ENCODE measurements around the gene ACTA2. TPM values are rescaled to one million over a fixed set of nuclear protein-coding genes. Genes with fewer than 3 reads are reported as not detected.
"Not testable (repeated sequence)": the region's sequence is repeated elsewhere in the genome, so short reads cannot be mapped to it uniquely, and the experiment has no call there.

The ACTA2 gene
- total RNA-seq, 1 experiment from 2014 or later, result 49.7 TPM

GRCh38 chr10:88932539-88933256 lies 19.9 kb downstream of the ACTA2 start:
- DNase-seq (ENCODE audit: low read depth), result peak; percentile 79
- in situ Hi-C loops (cut with HindIII; ENCODE audit: low pct_unique_long_range_greater_than_20kb, low sequenced_read_pairs), result no loop called here

- DNase-seq (ENCODE audit: low read depth); in situ Hi-C loops (cut with HindIII; ENCODE audit: low pct_unique_long_range_greater_than_20kb, low sequenced_read_pairs): not testable (repeated sequence)
These were observed 20.5 kb downstream of the ACTA2 start for GRCh38 chr10:88932029-88932428.

GRCh38 chr10:88931548-88931947 lies 21.0 kb downstream of the ACTA2 start:
- DNase-seq (ENCODE audit: low read depth), result no peak
- in situ Hi-C loops (cut with HindIII; ENCODE audit: low pct_unique_long_range_greater_than_20kb, low sequenced_read_pairs), result no loop called here

GRCh38 chr10:88928254-88928653 lies 24.3 kb downstream of the ACTA2 start:
- no peak for DNase-seq (ENCODE audit: low read depth)
- in situ Hi-C loops (cut with HindIII; ENCODE audit: low pct_unique_long_range_greater_than_20kb, low sequenced_read_pairs), result no loop called here

GRCh38 chr10:88927416-88927690 lies 25.2 kb downstream of the ACTA2 start:
- DNase-seq (ENCODE audit: low read depth), result no peak
- in situ Hi-C loops (cut with HindIII; ENCODE audit: low pct_unique_long_range_greater_than_20kb, low sequenced_read_pairs), result no loop called here

GRCh38 chr10:88926566-88927415 lies 25.8 kb downstream of the ACTA2 start:
- in situ Hi-C loops (cut with HindIII; ENCODE audit: low pct_unique_long_range_greater_than_20kb, low sequenced_read_pairs), result no loop called here
- no peak for DNase-seq (ENCODE audit: low read depth)

GRCh38 chr10:88923520-88923919 lies 29.1 kb downstream of the ACTA2 start:
- DNase-seq (ENCODE audit: low read depth), result no peak
- in situ Hi-C loops (cut with HindIII; ENCODE audit: low pct_unique_long_range_greater_than_20kb, low sequenced_read_pairs), result no loop called here

- DNase-seq (ENCODE audit: low read depth), result no peak
- in situ Hi-C loops (cut with HindIII; ENCODE audit: low pct_unique_long_range_greater_than_20kb, low sequenced_read_pairs), result no loop called here
These were observed 30.5 kb downstream of the ACTA2 start for GRCh38 chr10:88922041-88922440.

GRCh38 chr10:88920986-88921593 lies 31.5 kb downstream of the ACTA2 start:
- DNase-seq (ENCODE audit: low read depth), result no peak
- in situ Hi-C loops (cut with HindIII; ENCODE audit: low pct_unique_long_range_greater_than_20kb, low sequenced_read_pairs), result no loop called here

- in situ Hi-C loops (cut with HindIII; ENCODE audit: low pct_unique_long_range_greater_than_20kb, low sequenced_read_pairs), result no loop called here
- DNase-seq (ENCODE audit: low read depth), result no peak
These were observed 32.4 kb downstream of the ACTA2 start for GRCh38 chr10:88920198-88920597.

GRCh38 chr10:88919041-88919440 lies 33.5 kb downstream of the ACTA2 start:
- no peak for DNase-seq (ENCODE audit: low read depth)
- in situ Hi-C loops (cut with HindIII; ENCODE audit: low pct_unique_long_range_greater_than_20kb, low sequenced_read_pairs), result no loop called here

GRCh38 chr10:88918191-88918905 lies 34.2 kb downstream of the ACTA2 start:
- no peak for DNase-seq (ENCODE audit: low read depth)
- in situ Hi-C loops (cut with HindIII; ENCODE audit: low pct_unique_long_range_greater_than_20kb, low sequenced_read_pairs), result no loop called here

GRCh38 chr10:88916986-88917385 lies 35.6 kb downstream of the ACTA2 start:
- DNase-seq (ENCODE audit: low read depth), result no peak
- in situ Hi-C loops (cut with HindIII; ENCODE audit: low pct_unique_long_range_greater_than_20kb, low sequenced_read_pairs), result no loop called here

GRCh38 chr10:88916231-88916630 lies 36.3 kb downstream of the ACTA2 start:
- DNase-seq (ENCODE audit: low read depth), result no peak
- in situ Hi-C loops (cut with HindIII; ENCODE audit: low pct_unique_long_range_greater_than_20kb, low sequenced_read_pairs), result no loop called here

- in situ Hi-C loops (cut with HindIII; ENCODE audit: low pct_unique_long_range_greater_than_20kb, low sequenced_read_pairs), result no loop called here
- DNase-seq (ENCODE audit: low read depth), result no peak
These were observed 36.8 kb downstream of the ACTA2 start for GRCh38 chr10:88915781-88916180.

- DNase-seq (ENCODE audit: low read depth), result no peak
- in situ Hi-C loops (cut with HindIII; ENCODE audit: low pct_unique_long_range_greater_than_20kb, low sequenced_read_pairs), result no loop called here
These were observed 38.8 kb downstream of the ACTA2 start for GRCh38 chr10:88913788-88914187.

GRCh38 chr10:88913127-88913526 lies 39.4 kb downstream of the ACTA2 start:
- DNase-seq (ENCODE audit: low read depth), result no peak
- in situ Hi-C loops (cut with HindIII; ENCODE audit: low pct_unique_long_range_greater_than_20kb, low sequenced_read_pairs), result no loop called here

GRCh38 chr10:88911851-88912250 lies 40.7 kb downstream of the ACTA2 start:
- DNase-seq (ENCODE audit: low read depth), result no peak
- in situ Hi-C loops (cut with HindIII; ENCODE audit: low pct_unique_long_range_greater_than_20kb, low sequenced_read_pairs), result no loop called here

- in situ Hi-C loops (cut with HindIII; ENCODE audit: low pct_unique_long_range_greater_than_20kb, low sequenced_read_pairs), result no loop called here
These were observed 41.5 kb downstream of the ACTA2 start for GRCh38 chr10:88911116-88911515.

More at GRCh38 chr10:88911116-88911515, 41.5 kb downstream of the ACTA2 start:
- DNase-seq (ENCODE audit: low read depth), result no peak
